Tibial nerve (tissue), 4 donors: ENCODE data around the gene RARG. TPM values are rescaled to one million over a fixed set of nuclear protein-coding genes. Genes with fewer than 3 reads are reported as not detected.
"Not testable (repeated sequence)": the region's sequence is repeated elsewhere in the genome, so short reads cannot be mapped to it uniquely, and the experiment has no call there.

Experiments
- DNase-seq, 2 donors: peaks; one replicate each; pipeline ENCODE4 v3.0.0-alpha.2; 2019; ENCODE audit warnings: low spot score in 2 of 2
- H3K27ac ChIP-seq, 4 donors: fragments of 200-600 bp; sonication (generic) in 3 of 4; one replicate each; pipeline ENCODE4 v1.5.1; 2017 to 2019; ENCODE audit warnings: mild to moderate bottlenecking in 1 of 4
- H3K27me3 ChIP-seq, 2 donors: fragments of 200-600 bp; sonication (generic) in 1 of 2; one replicate each; pipeline versions ENCODE4 v1.5.1 to v1.6.0; 2017 to 2019
- H3K36me3 ChIP-seq, 3 donors: fragments of 200-600 bp; sonication (generic); one replicate each; pipeline ENCODE4 v1.5.1; 2018 to 2019
- H3K4me1 ChIP-seq, 4 donors: fragments of 200-600 bp; sonication (generic) in 3 of 4; one replicate each; pipeline ENCODE4 v1.5.1; 2017 to 2019
- H3K4me3 ChIP-seq, 4 donors: fragments of 200-600 bp; sonication (generic) in 3 of 4; one replicate each; pipeline ENCODE4 v1.5.1; 2017 to 2019; ENCODE audit warnings: mild to moderate bottlenecking in 1 of 4, moderate library complexity in 1 of 4
- H3K9me3 ChIP-seq, 4 donors: fragments of 200-600 bp; sonication (generic) in 3 of 4; one replicate each; pipeline ENCODE4 v1.5.1; 2017 to 2019
- CTCF ChIP-seq, 5 experiments: fragments of 200-600 bp in 3 of 5; fragments of 450-650 bp in 2 of 5; sonication (generic) in 3 of 5; IDR thresholded peaks; one replicate each; pipeline ENCODE4 v1.5.1; 2016 to 2019; ENCODE audit warnings: antibody characterized with exemption in 5 of 5, mild to moderate bottlenecking in 3 of 5, moderate library complexity in 2 of 5
- EP300 ChIP-seq, 2 donors: sonication (generic); formaldehyde crosslinking; IDR thresholded peaks; one replicate each; pipeline ENCODE4 v1.6.1; 2017; ENCODE audit warnings: antibody characterized with exemption in 2 of 2, mild to moderate bottlenecking in 1 of 2
- POLR2A ChIP-seq, 2 donors: fragments of 450-650 bp; IDR thresholded peaks; one replicate each; pipeline ENCODE4 v1.6.1; 2017; ENCODE audit warnings: antibody characterized with exemption in 2 of 2, mild to moderate bottlenecking in 2 of 2, moderate library complexity in 2 of 2
- WGBS, 2 donors: methylation state at CpG; one replicate each; pipeline ENCODE4 v1.1.5; 2018; 5-methylcytosine and 5-hydroxymethylcytosine counted together
- total RNA-seq, 4 donors: library from RNA; depleted of rRNA; stranded (reverse); fragments of >200 nt; gene quantifications; one replicate each; pipeline ENCODE4 v1.1.0, GENCODE V29; 2016

The RARG gene
- total RNA-seq, 4 donors from 2014 or later: 28.0 to 32.3 (median 31.4) TPM

GRCh38 chr12:53170876-53171724 is 60.9 kb downstream of the RARG start:
- TF ChIP-seq CTCF (IDR thresholded peaks at IDR 0.05) (no peak), EP300 (IDR thresholded peaks at IDR 0.05) (no peak), POLR2A (IDR thresholded peaks at IDR 0.05) (no peak)
- no peak overlapping the region for H3K27ac ChIP-seq

GRCh38 chr12:53170215-53170614 is 61.8 kb downstream of the RARG start:
- TF ChIP-seq POLR2A (IDR thresholded peaks at IDR 0.05) (no peak), CTCF (IDR thresholded peaks at IDR 0.05) (no peak), EP300 (IDR thresholded peaks at IDR 0.05) (no peak)
- no peak for DNase-seq
- Histone ChIP-seq H3K27ac (no peak overlapping the region), H3K9me3 (no peaks in the 10 kb centered on the region), H3K36me3 (peaks cover 0 to 82% (median 0%) of the 10 kb centered on the region in 3 donors), H3K4me1 (peaks cover 0 to 18% (median 2%) of the 10 kb centered on the region in 4 donors), H3K27me3 (no peaks in the 10 kb centered on the region), H3K4me3 (no peak overlapping the region)
- 84 to 89% methylated on average over 8 of the region's 8 CpGs for WGBS, 2 donors

More at GRCh38 chr12:53170876-53171724, 60.9 kb downstream of the RARG start:
- peaks cover 0 to 73% (median 0%) of the 10 kb centered on the region in 3 donors for H3K36me3 ChIP-seq
- H3K4me3 ChIP-seq: no peak overlapping the region
- H3K27me3 ChIP-seq: no peaks in the 10 kb centered on the region
- H3K4me1 ChIP-seq: peaks cover 0 to 18% (median 2%) of the 10 kb centered on the region in 4 donors
- H3K9me3 ChIP-seq: no peaks in the 10 kb centered on the region
- DNase-seq: no peak
- WGBS, 2 donors: 81 to 83% methylated on average over 14 of the region's 14 CpGs

- H3K27ac ChIP-seq: no peak overlapping the region
- no peak overlapping the region for H3K4me3 ChIP-seq
- no peaks in the 10 kb centered on the region for H3K27me3 ChIP-seq
- peaks cover 0 to 83% (median 0%) of the 10 kb centered on the region in 3 donors for H3K36me3 ChIP-seq
- H3K9me3 ChIP-seq: no peaks in the 10 kb centered on the region
- peaks cover 0 to 18% (median 0%) of the 10 kb centered on the region in 4 donors for H3K4me1 ChIP-seq
- TF ChIP-seq EP300 (IDR thresholded peaks at IDR 0.05) (no peak), POLR2A (IDR thresholded peaks at IDR 0.05) (no peak), CTCF (IDR thresholded peaks at IDR 0.05) (no peak)
- 91 to 97% methylated on average over 7 of the region's 7 CpGs for WGBS, 2 donors
- no peak for DNase-seq
These were observed 62.4 kb downstream of the RARG start for GRCh38 chr12:53169644-53170043.

GRCh38 chr12:53166837-53167236 is 65.2 kb downstream of the RARG start:
- TF ChIP-seq CTCF (IDR thresholded peaks at IDR 0.05) (no peak), POLR2A (IDR thresholded peaks at IDR 0.05) (no peak), EP300 (IDR thresholded peaks at IDR 0.05) (no peak)
- no peak for DNase-seq
- Histone ChIP-seq H3K4me3 (no peak overlapping the region), H3K9me3 (no peaks in the 10 kb centered on the region), H3K27ac (no peak overlapping the region), H3K4me1 (peaks cover 0 to 5% (median 0%) of the 10 kb centered on the region in 4 donors), H3K36me3 (peaks cover 0 to 73% (median 0%) of the 10 kb centered on the region in 3 donors), H3K27me3 (no peaks in the 10 kb centered on the region)

- H3K36me3 ChIP-seq: peaks cover 0 to 60% (median 0%) of the 10 kb centered on the region in 3 donors
- H3K4me1 ChIP-seq: peaks cover 0 to 16% (median 0%) of the 10 kb centered on the region in 4 donors
- not testable (repeated sequence) for H3K4me3 ChIP-seq, H3K9me3 ChIP-seq, H3K27me3 ChIP-seq, H3K27ac ChIP-seq, DNase-seq
- 90 to 95% methylated on average over 2 of the region's 2 CpGs for WGBS, 2 donors
These were observed 69.0 kb downstream of the RARG start for GRCh38 chr12:53163008-53163407.
